ENCODE measurements around the gene FUT2.
A peak's percentile ranks its signal among the peaks of the same experiment; 100 is the strongest.
"Not testable (repeated sequence)": the region's sequence is repeated elsewhere in the genome, so short reads cannot be mapped to it uniquely, and the experiment has no call there.

Gene FUT2

DNA sequence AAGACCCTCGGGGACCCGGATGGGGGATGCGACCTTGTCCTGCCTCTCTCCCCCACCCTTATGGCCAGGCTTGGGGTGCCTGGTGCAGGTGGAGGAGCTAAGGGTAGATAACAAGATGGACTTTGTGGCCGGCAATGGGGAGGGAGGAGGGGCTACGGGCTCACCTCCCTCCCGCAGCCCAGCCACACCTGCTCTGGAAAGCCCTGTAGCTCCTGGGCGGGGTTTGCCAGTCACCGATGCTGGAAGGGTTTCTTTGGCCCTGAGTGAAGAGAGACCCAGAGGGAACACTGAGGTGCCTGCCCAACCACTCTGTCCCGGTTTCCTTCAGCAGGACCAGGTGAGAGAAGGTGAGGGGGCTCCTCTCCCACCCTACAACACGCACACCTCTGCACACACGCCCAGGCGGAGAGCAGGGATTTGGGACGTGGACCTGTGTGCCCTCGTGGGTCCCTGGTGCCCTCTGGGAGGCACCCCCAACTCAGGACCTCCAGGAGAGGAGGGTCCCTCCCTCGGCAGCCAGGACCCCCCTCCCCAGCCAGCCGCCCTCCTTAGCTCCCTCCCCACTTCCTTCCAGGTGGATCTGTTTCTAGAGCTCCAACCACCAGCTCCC is at the start of gene FUT2:
Gene FUT2, plus strand, starts transcription at position 229 of the 610 bp plus-strand sequence. CDS start 6,986 bp downstream, outside the sequence.
- no peak for DNase-seq

DNA sequence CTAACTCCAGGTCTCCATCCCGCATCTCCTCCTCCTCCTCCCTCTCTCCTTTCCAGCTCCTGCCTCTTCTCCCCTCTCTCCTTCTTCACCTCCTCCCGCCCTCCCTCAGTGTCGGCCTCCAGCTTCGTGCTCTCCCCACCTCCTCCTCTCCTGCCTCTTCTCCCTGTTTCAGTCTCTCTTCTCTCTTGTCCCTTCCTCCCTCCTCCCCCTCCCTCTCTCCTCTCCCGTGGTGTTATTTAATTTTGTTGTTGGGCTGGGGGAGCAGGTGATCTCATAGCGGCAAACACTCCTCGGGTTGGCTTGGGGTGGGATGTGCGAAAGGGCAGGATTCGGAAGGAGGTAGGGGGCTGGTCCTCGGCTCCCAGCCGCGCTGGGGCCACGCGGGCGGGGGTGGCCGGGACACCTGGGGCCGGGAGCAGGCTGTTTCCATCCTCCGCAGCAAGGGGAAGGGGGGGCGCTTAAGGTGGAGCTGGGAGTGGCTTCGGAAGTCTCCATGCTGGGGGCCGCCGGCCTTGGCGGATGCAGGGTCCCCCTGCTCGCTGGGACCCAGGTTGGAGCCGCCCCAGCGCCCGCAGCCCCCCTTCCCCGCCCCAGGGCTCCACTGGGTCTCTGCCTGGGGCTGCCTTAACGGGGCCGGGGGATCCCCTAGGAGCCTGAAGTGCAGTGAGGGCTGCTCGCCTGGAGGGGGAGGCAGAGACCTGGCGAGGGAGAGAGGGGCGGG is 49.6 kb upstream of the FUT2 start, which contains the start of gene CA11:
Gene CA11, minus strand, starts transcription at position 187 of the 721 bp plus-strand sequence. CDS start 555 bp downstream, outside the sequence.
- peak; percentile 68 for DNase-seq

DNA sequence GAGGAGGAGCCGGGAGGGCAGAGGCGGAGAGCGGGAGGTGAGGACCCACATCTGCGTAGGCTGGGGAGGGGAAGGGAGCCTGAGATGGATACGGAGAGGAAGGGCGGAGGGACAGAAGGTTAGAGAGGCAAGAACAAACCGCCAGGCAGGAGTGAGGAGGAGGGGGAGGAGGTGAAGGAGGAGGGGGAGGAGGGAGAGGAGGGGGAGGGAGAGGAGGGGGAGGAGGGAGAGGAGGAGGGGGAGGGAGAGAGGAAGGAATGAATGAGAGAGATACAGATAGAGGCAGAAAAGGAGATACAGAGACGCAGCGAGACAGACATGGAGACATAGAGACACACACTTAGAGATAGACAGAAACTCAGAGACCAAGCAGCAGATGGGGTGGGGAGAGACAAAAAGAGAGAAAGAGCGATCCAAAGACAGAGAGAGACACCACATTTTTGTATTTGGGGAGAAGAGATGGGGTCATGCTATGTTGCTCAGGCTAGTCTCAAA is 49.0 kb upstream of the FUT2 start:
- no peak for DNase-seq

DNA sequence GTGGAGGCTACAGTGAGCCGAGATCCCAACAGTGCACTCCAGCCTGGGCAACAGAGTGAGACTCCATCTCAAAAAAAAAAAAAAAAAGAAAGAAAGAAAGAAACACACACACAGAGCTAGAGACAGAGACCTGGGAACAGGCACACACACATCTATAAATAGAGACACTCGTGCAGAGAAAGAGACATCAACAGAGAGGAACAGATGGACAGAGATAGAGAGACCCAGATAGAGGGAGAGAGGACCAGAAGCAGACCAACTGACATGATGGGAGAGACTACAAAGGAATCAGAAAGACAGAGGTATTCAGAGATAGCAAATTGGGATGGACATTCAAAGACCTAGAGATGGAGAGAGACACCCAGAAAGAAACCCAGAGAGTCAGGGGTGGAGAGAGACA is 47.6 kb upstream of the FUT2 start:
- no peak for DNase-seq

DNA sequence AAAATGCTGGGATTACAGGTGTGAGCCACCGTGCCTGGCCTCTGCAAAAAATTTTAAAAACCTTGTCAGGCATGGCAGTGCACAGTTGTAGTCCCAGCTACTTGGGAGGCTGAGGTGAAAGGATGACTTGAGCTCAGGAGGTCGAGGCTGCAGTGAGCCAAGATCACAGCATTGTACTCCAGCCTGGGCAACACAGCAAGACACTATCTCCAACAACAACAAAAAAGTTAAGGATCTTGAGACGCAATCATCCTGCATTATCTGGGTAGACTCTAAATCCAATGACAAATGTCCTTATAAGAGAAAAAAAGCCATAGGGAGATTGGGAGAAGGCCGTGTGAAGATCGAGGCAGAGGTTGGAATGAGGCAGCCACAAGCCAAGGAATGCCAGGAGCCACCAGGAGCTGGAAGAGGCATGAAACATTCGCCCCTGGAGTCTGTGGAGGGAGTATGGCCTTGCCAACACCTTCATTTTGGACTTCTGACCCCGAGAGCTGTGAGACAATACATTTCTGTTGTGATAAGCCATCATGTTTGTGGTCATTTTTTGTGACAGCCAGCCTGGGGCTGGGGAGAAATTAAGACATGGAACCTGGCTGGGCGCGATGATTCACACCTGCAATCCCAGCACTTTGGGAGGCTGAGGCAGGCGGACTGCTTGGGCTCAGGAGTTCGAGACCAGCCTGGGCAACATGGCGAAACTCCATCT is 44.6 kb upstream of the FUT2 start:
- no peak for DNase-seq

DNA sequence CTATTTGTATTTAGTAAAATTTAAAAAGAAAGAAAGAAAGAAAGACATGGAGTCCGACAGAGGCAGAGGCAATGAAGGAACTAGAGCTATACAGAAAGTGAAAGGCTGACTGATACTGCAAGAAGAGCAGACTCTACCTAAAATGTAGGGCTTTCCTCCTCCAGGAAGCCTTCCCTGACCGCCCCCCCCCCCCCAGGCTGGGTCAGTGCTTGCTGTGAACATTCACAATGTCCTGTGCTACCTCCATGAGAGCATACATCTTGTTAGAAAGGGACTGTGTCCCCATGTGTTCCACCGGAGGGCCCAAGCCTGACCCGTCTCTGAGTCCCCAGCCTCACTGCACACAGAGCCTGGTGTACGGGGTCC is 44.1 kb upstream of the FUT2 start:
- DNase-seq = no peak

DNA sequence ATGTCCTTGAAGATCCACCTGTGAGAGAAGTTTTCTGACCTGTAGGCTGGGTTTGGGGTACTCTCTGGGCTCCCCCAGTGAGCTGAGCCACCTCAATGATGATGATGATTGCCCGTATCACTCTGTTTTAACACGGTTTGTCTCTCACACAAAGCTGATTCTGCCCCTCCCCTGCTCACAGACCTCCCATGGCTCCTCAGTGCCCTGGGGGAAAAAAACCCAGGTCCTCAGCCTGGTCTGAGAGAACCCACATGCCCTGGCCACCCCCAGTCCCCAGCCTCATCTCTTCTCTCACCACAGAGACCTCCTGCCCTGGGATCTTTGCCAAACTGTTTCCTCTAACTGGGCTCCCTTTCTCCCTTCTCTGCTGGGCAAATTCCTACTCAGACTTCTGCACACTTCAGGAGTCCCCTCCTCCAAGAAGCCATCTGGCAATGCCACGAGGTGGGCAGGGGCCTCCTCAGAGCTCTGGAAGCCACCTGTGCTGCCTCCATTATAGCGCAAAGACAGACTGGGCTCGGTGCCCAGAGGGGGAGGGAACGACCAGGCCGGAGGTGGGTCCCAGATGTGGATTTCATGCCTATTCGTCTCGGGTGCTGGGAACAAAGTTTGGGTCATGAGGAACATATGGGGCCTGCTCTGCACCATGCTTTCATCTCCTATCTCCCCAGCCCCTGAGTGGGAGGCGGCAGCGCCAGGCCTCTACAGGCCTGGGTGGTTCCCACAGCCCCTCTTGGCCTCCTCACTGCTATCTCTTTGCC is 41.3 kb upstream of the FUT2 start:
- DNase-seq = no peak

DNA sequence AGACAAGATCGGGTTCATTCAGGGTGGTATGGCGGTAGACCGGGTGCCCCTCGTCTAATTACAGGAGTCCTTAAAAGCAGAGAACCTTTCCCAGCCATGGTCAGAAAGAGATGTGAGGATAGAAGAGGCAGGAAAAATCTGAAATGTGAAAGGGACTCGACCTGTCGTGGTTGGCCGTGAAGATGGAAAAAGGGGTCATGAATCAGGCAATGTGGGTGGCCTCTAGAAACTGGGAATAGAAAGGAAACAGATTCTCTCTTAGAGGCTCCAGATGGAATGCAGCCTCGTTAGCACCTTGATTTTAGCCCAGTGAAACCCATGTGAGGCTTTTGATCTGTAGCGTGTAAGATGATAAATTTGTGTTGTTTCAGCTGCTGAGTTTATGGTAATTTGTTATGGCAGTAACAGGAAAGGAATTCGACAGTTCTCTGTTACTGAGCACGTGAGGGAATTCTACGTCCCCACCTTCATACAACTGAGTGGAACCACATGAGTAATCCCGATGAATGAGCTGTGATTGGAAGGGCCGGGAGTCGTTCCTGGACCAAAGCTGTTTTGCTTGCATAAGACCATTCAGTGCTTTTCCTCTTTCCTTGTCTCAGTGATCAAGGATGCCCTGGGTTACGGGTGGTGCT is 38.8 kb upstream of the FUT2 start:
- DNase-seq = peak; percentile 47

DNA sequence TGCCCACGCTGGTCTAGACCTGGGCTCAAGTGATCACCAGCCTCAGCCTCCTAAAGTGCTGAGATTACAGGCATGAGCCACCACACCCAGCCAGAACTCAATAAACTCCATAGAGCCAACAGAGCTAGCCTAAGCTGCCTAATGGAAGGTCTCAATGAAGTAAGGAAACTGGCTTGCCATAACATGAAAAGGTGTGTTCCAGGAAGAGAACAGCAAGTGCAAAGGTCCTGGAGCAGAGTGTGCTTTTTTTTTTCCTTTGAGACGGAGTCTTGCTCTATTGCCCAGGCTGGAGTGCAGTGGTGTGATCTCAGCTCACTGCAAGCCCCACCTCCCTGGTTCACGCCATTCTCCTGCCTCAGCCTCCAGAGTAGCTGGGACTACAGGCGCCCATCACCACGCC is 37.9 kb upstream of the FUT2 start:
- DNase-seq = not testable (repeated sequence)

DNA sequence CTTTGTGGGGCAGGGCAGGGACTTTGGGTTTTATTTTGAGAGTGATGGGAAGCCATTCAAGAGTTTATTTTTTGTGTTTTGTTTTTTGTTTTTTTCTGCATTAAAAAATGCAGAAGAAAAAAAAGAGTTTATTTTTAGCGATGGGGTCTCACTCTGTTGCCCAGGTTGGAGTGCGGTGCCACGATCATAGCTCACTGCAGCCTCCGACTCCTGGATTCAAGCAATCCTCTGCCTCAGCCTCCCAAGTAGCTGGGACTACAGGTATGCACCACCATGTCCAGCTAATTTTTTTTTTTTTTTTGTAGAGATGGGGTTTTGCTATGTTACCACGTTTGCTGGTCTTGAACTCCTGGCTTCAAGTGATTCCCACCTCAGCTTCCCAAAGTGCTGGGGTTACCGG is 37.3 kb upstream of the FUT2 start:
- no peak for DNase-seq

DNA sequence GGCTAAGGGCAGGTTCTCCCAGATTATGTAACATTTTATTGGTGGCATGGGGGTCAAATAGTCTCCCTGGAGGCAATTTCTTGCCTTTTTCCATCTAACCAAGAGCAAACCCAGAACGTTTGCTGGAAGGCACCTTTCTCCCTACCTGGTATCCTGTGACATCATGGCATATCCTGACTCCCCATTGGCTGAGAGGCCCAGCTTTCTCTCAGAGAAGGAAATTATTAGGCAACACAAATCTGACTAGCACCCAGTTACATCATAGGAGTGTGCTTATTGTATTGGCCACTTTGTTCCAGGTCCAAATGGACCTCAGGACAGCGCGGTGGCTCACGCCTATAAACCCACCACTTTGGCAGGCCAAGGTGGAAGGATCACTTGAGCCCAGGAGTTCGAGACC is 36.0 kb upstream of the FUT2 start:
- no peak for DNase-seq

DNA sequence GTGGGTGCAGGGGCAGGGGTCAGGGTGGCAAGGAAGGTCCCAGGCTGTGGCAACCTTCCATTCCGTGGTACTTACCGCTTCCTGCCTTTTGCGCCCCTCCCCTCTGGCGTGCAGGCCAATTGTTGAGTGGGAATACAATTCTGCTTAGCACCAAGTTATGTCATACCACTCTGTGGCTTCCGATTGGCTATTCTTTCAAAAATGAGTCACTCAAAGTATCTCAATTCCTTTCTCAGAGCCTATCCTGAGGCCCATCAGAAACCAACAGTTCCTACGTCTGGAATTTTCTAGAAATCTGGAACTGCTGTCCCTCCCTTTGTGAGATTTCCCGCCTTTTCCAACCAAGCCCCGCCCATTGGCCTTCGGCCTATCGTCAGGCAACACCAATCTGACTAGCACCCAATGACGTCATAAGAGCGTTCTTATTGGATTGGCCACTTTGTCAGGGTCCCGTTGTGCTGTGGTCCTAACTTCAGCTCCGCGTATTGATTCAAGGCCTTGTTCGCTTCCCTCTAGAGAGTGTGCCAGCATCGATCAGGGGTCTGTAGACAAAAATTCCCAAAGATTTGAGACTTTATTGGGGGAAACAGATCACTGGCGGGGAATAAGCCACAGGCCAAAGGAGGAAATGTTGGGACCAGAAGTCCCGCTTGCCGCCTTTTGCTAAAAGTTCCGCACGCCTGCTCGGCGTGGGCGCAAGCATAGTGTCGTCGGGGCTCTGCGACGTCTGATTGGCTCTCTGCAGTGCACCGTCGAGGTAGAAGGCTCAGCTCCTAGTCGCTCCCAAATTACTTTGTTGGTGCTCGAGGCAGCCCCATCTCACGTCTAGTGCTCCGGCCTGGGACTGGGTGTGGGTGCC is 34.7 kb upstream of the FUT2 start:
- peak; percentile 84 for DNase-seq

DNA sequence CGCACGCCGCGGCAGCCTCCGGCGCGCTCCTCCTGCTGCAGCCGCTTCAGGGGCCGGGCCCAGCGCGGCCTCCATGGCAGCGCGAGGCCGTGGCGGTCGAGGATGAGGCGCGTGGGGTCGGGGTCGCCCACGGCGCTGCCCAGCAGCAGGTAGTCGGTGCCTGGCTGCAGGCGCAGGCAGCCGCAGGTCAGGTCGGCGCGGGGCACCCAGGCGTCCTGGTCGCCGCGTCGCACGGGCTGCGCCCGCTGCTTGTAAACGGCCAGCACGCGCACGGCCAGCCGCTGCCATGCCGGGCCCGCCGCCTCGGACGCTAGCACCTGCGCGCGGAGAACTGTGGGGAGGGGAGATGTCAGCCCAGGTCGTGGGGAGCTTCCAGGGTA is 34.1 kb upstream of the FUT2 start:
- DNase-seq = no peak

DNA sequence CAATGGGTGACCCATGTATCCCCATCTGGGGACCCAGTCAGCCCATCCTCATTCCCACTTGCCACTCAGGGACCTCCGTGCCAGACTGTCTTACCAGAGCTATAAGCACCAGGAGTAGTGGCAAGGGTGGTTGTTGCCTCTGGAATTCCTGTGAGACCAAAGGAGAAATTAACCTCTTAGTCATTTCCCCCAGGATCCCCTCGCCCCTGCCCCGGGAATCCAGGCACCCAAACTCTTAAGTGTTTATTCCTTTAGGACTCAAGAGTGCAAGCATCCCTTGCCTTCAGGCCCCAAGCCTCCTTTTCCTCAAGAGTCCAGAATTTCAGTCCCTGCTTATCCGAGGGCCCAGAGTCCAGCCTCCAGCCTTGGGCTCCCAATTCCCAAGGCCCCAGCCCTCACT is 32.1 kb upstream of the FUT2 start:
- no peak for DNase-seq

DNA sequence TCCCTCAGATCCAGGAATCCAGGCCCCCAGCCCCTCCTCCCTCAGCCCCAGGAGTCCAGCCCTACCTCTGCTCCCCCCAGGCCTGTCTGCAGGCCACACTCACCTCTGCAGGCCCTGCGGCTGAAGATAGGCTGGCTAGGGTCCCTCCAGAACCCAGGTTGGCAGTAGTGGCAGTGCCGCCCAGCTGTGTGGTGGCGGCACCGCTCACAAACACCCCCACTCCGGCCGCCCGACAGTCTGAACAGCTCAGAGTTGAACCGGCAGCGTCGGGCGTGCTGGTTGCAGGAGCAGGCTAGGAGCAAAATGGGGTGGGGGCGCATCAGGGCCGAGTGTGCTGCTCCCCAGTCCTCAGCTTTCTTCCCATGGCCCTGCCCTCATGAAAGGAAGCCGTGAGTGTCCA is 31.3 kb upstream of the FUT2 start:
- DNase-seq = no peak

DNA sequence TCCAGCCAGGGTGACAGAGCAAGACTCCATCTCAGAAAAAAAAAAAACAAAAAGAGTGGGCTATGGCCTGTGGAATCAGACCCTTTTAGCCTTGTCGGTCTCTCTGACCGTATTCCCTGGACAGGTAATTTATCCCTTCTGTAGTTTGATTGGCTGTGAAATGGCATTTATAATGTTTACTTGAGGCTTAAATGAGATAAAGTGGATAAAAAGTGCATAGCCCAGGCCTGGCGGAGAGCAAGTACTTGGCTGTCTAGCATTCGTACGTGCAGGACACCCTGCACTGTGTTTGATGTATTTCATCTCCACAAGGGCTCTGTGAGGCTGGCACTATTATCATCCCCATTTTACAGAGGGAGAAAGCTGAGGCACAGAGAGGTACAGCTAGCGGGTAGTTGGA is 30.0 kb upstream of the FUT2 start:
- DNase-seq = no peak

DNA sequence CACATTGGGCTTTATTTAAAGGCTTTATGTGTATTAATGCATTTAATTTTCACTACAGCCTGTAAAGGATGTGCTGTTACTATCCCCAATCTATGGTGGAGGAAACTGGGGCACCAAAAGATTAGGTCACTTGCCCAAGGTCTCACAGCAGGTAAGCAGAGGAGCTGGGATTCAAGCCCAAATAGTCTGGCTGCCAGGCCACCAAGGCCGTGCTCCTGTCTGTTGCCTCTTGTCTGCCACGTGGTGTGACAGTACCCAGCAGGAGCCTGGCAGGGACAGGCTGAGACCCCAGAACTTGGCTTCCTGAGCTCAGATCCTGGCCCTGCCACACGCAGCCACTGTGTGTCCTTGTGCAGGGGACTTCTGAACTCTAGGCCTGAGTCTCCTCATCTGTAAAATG is 27.4 kb upstream of the FUT2 start:
- DNase-seq = no peak

DNA sequence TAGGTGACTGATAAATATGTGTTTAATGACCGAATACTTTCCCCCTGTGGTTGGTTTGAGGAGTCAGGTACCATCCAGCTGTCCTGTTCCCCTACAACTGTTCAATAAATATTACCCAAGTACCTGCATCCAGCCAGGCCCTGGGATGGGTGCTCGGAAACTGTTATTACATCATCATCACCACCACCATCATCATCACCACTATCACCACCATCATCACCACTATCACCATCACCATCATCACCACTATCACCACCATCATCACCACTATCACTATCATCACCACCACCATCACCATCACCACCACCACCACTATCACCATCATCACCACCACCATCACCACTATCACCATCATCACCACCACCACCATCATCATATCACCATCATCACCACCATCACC is 27.0 kb upstream of the FUT2 start:
- no peak for DNase-seq

DNA sequence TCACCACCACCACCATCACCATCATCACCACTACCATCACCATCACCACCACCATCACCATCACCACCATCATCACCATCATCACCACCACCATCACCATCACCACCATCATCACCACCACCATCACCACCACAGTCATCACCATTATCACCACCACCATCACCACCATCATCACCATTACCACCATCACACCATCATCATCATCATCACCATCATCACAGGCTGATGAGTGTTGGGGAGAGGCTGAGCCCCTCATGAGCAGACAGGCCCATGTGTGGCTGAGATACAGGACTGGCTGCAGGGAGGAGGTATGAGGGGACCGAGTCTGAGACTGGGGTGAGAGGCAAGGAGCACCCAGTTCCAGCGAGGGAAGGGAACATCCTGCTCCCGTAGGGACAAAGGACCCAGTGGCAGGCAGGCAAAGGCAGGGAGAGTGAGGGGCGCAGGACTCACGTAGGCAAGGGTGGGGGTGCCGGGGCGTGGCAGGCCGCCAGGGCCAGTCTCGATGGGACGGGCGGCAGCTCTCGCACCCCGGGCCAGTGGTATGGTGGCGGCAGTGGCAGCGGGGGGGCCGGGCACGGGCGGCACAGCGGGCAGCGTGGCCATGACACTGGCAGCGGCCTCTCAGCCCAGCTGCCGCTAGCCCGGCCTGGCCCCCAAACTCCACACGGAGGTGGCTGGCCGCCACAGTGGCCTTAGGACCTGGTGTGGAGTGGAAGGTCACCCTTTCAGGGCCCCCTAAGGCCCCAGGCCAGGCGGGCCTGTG is 25.7 kb upstream of the FUT2 start:
- DNase-seq = no peak

DNA sequence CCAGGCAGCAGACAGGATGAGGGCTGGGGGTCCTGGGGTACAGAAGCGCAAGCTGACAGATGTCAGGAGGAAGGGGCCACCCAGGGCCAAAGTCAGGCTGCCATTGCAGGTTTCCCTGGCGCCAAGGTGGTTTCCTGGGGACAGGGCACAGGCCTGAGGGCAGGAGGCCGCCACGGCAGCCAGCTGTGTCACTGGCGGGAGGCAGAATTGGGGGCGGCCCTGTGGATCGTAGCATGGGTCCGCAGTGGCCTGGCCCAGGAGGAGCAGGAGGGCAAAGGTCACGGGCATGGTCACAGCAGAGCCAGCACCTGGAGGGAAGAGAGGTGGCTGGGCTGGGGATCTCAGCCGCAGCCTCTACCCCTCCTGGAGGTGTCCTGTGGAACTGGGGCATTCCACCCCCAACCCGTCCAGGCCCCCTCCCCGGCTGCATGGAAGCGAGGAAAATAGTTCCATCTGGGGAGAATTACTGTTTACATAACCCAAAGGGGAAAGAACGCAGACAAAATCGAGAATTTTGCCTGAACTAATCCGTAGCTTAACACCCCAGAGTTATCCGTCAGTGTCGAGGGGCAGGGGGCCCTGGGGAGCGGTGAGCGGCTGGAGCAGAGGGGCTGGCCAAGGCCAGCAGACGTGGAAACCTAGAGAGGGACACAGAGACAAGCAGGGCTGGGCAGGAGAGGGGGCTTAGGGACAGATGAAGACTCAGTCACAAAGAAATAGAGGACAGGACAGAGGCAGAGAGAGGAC is 24.9 kb upstream of the FUT2 start:
- no peak for DNase-seq

All from T1000 (cell line).